GM18507 (cell line): ENCODE measurements around the gene MKS1.
A peak's percentile ranks its signal among the peaks of the same experiment; 100 is the strongest.

ENCODE experiments used
- DNase-seq: peaks from one replicate; pipeline ENCODE4 v3.0.0; 2011; ENCODE audit warnings: low read depth; ENCODE audit not compliant: insufficient read length; ENCODE audit errors: extremely low spot score
- FAIRE-seq: peaks from 2 replicates; lab custom pipeline; 2011; peaks lifted over from hg19 to GRCh38; lab: Jason Lieb, UNC

Gene MKS1

DNA sequence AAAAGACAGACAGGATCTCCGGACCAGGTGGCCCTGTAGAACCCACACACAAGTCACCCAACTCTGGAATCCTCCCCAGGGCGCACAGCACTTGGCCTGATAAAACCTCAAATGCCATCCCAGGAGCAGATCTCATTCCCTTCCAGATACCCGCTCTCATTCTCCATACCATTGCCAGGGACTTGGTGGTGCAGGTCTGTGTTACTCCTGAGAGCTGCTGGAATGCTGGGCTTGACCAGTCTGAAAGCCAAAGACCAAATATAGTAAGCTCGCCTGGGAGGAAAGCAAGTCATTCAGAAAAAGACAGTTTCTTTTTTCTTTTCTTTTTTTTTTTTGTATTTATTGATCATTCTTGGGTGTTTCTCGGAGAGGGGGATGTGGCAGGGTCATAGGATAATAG lies 10.7 kb downstream of the MKS1 start:
- FAIRE-seq: no peak
- DNase-seq: no peak

DNA sequence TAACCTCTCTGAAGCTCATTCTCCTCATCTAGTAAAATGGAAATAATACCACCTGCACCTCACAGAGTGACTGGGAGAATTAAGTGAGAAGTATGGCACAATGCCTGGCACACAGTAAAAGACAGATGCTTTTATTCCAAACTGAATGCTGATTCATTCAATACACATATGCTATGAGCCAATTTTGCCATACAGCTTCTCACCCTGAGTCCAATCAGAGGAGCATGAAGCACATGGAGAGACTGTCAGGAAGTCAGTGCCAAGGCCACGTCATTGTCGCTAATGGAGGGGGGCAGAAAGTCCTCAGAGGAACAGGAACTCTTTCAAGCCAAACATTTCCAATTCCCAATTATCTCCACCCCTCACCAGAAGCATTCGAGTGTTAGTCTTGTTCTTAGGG lies 11.6 kb downstream of the MKS1 start:
- FAIRE-seq: no peak
- DNase-seq: no peak

DNA sequence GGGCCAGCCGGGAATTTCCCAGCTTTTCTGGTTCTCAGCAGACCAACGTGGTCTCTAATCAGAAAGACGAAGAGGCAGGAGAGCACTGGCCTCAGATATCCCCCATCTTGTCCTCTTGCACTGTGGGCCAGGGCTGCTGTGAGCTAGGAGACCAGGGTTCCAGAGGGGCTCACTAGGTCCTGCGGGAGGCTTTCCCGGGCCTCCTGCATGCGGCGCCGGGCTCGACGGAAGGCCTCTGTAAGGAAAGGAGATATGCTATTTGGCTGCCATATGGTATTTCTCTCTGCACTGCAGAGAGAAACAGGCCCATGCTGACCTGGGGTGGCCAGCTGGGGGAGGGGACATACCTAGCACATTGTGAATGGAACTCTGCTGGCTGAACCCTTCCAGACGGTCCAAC lies 13.1 kb downstream of the MKS1 start:
- FAIRE-seq (no peak), DNase-seq (no peak)

DNA sequence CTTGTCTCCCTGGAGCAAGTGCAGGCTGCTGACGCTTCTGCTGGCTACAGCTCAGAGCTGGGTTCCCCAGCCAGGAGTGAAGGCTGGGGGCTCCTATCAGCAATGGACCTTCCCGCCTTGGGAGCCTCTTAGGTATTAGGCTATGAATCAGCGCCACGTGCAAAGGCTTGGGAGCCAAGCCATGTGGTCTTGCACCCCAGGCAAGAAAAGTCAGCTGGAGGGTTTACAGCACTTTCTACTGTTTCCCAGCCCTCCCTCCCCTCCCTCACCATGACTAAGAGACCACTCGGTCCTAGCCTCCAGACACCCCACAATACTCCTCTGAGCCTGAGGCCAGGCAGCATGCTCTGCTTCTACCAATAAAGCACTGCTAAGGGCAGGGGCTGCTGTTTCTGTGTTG lies 14.3 kb downstream of the MKS1 start:
- DNase-seq: no peak
- FAIRE-seq: no peak

DNA sequence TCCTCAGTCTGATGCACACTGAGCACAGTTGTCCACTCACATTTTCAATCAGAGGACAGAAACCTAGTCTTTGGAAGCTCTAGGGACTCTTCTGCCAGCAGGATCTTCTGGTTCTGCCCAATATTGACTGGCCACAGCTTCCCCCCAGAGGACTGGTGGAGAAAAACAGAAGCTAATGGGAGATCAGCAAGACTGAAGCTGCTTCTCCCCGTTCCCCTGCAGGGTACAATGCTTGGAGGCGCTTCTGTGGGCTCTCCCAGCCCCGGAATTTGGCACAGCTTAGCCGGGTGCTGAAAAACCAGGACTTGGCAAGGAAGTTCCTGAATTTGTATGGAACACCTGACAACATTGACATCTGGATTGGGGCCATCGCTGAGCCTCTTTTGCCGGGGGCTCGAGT lies 16.2 kb downstream of the MKS1 start:
- no peak for FAIRE-seq

DNA sequence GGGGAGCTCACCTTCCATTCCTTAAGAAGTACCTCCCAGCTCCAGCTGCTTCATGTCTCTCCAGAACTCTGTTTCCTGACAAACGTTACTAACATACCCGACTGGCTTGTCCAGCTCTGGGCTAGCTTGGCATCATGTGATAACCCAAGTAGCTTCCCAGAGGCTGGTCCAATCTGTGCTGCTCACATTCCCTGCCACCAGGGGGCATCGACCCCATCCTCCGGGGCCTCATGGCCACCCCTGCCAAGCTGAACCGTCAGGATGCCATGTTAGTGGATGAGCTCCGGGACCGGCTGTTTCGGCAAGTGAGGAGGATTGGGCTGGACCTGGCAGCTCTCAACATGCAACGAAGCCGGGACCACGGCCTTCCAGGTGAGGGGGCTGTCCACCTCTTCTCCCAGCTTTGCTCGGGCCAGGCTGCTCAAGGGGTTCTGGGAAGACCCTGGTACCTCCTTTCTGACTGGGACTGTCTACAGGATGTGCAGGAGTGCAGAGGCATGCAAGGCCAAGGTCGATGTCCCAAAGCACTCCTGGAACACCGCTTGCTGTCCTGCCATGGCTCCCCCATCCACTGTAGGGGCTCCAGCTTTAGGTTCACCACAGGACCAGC lies 18.9 kb downstream of the MKS1 start:
- FAIRE-seq (peak; percentile 80), DNase-seq (peak; percentile 46)

More for the DNA sequence above, 16.2 kb downstream of the MKS1 start:
- DNase-seq: no peak

DNA sequence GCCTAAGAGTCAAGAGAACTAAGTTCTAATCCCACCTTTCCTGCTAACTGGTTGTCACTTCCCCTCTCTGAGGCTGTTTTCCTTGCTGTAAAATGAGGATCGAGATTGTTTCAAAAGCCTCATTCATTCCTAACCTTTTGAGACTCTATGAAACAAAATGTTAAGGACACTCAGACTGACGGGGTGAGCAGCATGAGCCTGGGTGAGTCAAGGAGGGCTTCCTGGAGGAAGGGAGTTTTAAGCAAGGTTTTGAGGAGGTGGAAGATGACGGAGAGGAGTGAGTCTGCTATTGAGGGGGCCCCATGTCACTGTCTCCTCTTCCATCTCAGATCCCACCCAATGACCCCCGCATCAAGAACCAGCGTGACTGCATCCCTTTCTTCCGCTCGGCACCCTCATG lies 22.4 kb downstream of the MKS1 start:
- no peak for DNase-seq
- no peak for FAIRE-seq

DNA sequence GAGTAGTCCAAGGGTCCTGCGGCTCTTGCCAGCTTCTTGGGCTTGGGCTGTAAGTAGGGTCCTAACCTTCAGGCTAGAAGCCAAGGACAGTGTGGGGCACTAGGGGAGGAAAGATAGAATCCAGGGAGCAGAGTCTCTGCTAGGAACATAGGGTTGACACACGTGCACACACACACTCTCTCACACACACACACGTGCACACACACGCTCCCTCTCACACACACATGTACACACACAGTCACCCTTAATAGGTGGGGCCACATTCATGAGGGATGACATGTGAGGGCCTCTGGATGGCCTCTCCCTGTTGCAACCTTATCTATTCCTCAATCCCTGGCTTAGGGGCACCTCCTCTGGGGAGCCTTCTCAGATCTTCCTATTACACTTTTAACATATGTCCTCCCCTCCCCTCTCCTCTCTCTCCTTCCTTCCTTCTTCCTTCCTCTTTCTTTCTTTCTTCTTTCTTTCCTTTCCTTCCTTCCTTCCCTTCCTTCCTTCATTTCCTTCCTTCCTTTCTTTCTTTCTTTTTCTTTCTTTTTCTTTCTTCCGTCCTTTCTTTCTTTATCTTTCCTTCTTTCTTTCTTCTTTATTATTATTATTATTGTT lies 23.4 kb downstream of the MKS1 start:
- FAIRE-seq: no peak
- no peak for DNase-seq

DNA sequence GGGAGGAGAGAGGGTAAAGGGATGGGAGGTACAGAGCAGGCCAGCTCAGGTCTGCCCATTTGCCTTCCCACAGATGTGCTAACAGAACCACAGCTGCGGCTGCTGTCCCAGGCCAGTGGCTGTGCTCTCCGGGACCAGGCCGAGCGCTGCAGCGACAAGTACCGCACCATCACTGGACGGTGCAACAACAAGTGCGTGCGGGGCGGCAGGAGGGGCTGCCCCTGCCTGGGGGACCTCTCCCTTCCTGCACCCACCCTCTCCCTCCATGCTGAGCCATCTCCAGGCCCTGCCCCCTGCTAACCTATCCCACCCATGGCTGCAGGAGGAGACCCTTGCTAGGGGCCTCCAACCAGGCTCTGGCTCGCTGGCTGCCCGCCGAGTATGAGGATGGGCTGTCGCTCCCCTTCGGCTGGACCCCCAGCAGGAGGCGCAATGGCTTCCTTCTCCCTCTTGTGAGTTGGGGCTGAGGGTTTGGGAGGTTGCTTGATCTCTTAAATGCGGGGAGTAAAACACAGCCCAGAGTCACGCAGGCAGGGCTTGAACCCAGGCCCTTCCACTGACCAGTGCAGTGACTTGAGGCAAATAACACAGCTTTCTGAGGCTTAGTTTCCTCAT lies 25.3 kb downstream of the MKS1 start:
- no peak for DNase-seq
- FAIRE-seq: no peak

DNA sequence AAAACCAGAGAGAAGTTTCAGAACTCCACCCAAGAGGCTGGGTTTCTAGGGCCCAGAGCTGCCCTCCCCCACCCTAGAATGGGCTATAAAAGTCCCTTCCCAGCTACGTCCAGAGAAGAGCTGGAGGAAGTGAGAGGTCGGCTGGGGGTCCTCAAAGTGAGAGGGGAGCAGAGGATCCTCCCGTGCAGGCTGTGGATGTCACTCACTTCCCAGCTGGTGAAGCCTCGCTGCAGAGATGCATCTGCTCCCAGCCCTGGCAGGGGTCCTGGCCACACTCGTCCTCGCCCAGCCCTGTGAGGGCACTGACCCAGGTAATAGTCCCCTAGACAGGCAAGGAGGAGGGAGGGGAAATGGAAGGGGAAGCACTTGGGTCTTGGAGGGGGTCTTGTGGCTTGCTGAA lies 26.4 kb downstream of the MKS1 start, which contains the start of gene EPX:
TSS of gene EPX (plus strand) at position 115 of the 400 bp plus-strand sequence. CDS start at position 236, 121 bp downstream.
- DNase-seq (no peak), FAIRE-seq (no peak)

DNA sequence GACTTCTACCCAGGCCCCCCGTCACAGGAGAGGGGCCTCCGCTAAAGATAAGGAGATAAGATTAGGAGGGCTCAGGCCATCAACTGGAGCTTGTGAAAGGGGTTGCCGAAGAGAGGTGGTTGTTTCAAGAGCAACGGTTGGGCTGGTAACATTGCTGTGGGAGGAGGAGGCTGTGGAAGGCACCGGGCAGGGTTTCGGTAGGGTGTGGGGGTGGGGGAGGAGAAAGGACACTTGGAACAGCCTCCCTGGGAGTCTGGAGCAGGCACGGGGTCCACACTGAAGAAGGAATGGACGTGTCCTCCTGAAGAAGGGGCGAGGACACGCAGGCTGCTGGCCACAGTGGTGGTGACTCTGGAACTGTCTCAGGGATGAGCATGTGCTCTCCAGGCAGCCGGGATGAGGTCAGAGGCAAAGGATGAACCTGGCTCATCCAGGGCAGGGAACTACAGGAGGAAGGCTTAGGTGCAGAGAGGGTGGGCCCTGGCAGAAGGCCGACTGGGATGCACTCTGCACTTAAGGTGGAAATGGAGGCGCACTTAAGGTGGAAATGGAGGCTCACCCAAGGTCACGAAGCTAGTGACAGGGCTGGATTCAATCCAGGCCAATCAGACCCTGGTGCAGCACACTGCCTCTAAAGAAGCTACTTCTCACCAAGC lies 27.7 kb downstream of the MKS1 start:
- FAIRE-seq (no peak), DNase-seq (no peak)

DNA sequence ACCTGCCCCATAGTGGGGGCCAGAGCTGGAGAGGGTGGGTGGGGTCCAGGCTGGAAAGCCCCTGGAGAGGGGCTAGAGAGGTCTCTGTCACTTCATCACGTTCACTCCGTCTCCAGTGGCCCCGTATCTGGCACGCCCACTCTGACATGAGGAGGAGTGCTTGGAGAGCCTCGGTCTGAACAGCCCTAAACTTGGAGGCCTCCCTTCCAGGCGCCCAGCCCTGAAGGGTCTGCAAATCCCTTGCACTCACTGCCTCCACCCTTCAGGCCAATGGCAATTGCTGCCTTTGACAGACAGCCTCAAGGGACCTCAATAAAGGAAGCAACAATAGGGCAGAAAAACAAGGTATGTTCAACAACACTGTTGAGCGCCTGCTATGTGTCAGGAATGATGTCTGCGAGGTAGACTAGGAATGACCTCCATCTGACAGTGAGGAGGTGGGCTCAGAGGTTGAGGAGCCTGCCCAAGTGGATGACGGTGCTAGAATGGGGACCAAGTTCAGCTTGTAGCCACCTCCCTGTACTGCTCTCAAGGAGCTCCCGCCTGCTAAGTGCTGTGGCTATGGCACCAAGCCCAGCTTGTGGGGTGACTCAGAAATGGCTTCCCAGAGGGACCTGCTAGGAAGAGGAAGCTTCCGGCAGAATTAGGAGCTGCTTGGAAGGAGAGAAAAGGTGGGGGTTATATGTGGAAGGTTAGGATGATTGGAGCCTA lies 29.5 kb downstream of the MKS1 start:
- DNase-seq (no peak), FAIRE-seq (no peak)

DNA sequence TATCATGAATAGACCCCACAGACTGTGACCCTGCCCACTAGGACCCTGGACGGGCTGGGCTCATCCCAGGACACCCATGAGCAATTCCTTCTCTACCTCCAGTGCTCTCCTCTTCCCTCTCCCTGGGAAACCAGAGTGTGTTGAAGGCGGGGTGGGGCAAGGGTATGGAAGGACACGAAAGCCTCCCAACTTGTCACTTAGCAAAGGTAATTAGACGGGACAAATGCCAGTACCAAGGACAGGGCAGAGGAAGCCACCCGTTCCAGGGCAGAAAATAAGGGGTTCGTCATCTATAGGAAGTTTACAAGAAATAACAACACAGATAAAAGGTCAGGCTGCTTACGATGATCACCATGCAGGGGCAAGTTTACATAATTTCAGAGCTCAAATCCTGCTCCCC lies 31.4 kb downstream of the MKS1 start:
- DNase-seq (no peak), FAIRE-seq (no peak)

DNA sequence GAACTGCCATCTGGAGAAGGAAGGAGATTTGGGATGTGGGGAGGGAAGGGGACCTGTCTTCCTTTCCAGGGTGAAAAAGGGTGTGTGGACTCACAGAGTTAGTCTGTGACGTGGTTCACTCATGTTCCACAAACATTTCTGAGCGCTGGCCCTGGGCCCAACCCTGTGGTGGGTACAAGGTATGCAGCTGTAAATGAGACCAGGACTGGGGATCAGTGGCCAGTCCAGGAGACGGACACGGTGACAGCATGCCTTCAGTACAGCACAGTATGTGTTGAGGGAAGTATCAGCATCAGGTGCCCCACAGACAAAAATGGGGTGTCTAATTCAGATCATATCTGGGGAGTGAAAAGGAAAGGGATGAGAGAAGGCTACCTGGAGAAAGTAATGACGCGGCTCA lies 32.0 kb downstream of the MKS1 start:
- FAIRE-seq: no peak
- no peak for DNase-seq

DNA sequence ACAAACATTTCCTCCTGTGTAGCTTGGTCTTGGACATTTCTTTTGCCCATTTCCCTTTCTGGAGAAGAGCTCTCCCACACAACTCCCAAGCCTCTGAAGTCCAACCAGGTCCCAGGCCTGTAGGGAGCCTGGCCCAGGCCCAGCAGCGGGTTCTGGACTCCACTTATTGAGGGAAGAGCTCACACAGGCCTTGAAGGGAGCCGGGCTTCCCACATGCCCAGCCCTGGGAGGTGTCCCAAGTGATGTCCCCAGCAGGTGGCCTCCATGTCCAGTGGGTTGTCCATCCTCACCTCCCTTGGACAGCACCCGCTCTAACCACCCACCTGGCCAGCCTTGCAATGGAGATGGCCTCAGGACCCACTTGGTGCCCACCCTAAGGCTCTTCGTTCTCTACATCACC lies 32.5 kb downstream of the MKS1 start:
- no peak for DNase-seq
- no peak for FAIRE-seq

DNA sequence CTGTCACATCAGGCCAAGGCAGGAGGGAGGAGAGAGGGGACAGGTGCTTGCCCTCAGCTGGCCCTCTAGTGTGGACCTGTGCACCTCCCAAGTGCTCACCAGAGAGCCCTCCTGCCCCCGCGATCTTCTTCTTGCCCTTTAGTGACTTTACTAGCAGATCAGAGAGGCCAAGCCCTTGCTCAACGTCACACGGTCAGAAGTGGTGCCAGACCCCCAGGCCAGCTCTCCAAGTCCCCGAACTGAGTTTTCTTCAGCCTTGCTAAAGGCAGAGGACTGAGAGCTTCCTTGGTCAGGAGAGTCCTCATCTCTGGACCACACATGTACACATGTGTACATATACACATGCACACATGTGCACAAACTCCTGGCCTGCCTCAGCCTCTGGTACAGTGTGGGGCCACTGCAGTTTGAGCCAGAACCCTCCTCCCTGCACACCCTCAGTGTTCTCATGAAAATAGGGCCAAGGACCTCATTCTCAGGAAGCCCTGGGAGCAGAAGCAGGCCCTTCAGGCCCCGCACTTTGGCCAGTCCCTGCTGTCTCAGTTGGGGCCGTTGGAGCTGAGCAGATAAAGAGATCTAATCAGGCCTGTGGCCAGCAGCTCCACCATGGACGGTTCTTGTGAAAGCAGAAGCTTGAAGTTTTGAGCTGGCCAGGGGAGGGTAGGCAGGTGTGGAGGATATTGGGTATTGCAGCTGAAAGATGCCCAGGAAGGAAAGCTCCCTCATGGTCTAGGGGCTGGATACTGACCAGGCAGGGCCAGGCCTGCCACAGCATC lies 33.9 kb downstream of the MKS1 start:
- FAIRE-seq: no peak
- no peak for DNase-seq

DNA sequence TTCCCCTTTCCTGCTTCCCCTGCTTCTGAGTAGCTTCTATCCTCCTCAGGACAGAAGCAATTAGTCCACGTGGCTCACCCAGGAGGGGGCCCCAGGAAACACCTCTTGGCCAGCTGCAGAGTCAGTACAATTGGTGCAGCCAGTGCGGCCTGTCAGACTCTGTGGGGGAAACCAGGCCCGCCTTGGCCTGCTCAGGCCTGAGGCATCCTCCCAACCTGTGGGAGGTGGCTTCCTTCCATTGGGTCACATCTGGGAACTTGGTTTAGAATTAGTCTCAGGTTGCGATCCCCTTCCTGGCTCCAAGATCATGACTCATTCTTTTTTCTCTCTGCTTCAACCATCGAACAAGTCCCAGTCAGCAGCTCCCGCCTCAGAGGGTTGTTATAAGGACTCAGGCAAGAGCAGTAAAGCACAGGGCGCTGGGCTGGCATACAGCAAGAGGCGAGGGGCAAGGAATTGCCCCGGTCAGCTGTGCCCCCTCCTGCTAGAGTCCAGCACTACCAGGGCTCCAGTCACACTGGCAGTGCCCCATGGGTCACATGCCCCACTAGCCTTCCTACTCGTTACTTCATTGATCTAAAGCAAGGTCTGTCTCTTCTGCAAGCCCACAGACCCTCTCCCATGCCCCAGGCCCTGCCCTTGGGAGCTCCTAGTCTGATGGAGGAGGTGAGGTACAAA lies 34.6 kb downstream of the MKS1 start:
- no peak for DNase-seq
- no peak for FAIRE-seq

DNA sequence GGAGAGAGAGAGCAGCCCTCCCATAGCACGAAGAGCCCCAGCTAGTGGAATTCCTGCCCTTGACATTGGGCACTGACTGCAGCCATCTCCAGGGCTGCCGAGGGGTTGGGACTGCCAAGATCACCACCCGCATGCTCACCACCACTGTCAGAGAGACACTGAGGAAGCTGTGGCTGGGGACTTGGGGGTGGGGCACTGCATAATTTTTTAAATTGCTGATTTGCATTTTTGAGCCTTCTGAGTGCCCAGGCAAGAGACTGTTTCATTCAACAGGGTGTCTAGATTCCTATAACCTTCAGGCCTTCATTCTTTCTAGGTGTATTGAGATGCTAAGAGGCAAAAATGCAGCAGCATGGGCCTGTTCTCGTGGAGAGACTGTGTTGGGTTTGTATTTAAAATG lies 35.5 kb downstream of the MKS1 start:
- DNase-seq (no peak), FAIRE-seq (no peak)

DNA sequence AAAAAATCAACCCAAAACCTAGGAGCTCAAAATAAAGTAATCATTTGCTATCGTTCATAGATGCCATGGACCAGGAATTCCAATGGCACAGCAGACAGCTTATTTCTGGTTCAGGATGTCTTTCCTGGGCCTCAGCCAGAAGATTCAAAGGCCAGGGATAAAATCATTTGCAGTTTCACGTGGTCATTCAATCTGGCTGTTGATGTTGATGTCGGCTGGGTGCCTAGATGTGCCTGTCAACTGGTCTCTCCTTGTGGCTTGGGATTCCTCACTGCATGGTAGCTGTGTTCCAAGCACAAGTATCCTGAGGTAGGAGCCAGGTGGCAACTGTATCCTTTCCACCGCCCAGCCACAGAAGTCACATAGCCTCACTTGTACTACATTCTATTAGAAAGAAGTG lies 37.3 kb downstream of the MKS1 start:
- DNase-seq: no peak
- no peak for FAIRE-seq
